ENCODE data around the gene FAU.
"Not testable (repeated sequence)": the region's sequence is repeated elsewhere in the genome, so short reads cannot be mapped to it uniquely, and the experiment has no call there.

FAU gene

GRCh38 chr11:65119670-65119995, 2.3 kb downstream of the FAU start:
- no peak for TF ChIP-seq CTCF (IDR thresholded peaks at IDR 0.05; ENCODE audit: insufficient read depth, missing control alignments)
- no peak for FAIRE-seq
- no peak for DNase-seq (ENCODE audit: insufficient read length, low spot score)

GRCh38 chr11:65118891-65119669, 2.9 kb downstream of the FAU start:
- FAIRE-seq; DNase-seq (ENCODE audit: insufficient read length, low spot score): not testable (repeated sequence)

GRCh38 chr11:65118097-65118837, 3.7 kb downstream of the FAU start:
- DNase-seq (ENCODE audit: insufficient read length, low spot score) (no peak), FAIRE-seq (no peak)
- TF ChIP-seq CTCF (IDR thresholded peaks at IDR 0.05; ENCODE audit: insufficient read depth, missing control alignments), result no peak

- FAIRE-seq (peak; percentile 46), DNase-seq (ENCODE audit: insufficient read length, low spot score) (peak; percentile 87)
- peak; percentile 87 for TF ChIP-seq CTCF (IDR thresholded peaks at IDR 0.05; ENCODE audit: insufficient read depth, missing control alignments)
Observed at GRCh38 chr11:65117206-65118096, 4.5 kb downstream of the FAU start, which contains the start of gene ZNHIT2. Gene ZNHIT2 (minus strand): TSS chr11:65117701. CDS start chr11:65117653, 48 bp downstream.

- TF ChIP-seq CTCF (IDR thresholded peaks at IDR 0.05; ENCODE audit: insufficient read depth, missing control alignments), result no peak
- DNase-seq (ENCODE audit: insufficient read length, low spot score) (no peak), FAIRE-seq (no peak)
Observed at GRCh38 chr11:65116370-65117205, 5.3 kb downstream of the FAU start.

GRCh38 chr11:65115361-65116082, 6.4 kb downstream of the FAU start:
- DNase-seq (ENCODE audit: insufficient read length, low spot score) (no peak), FAIRE-seq (no peak)
- TF ChIP-seq CTCF (IDR thresholded peaks at IDR 0.05; ENCODE audit: insufficient read depth, missing control alignments), result no peak
